HFFc6 (cell line): ENCODE measurements around the gene ARFGAP1. TPM values are rescaled to one million over a fixed set of nuclear protein-coding genes. Genes with fewer than 3 reads are reported as not detected.
A peak's percentile ranks its signal among the peaks of the same experiment; 100 is the strongest.

Experiments used
- DNase-seq: peaks from one replicate; pipeline ENCODE4 v3.0.0-alpha.2; 2018
- H3K27ac Mint-ChIP-seq: 2 replicates; pipeline ENCODE4 v1.8.0; 2020; ENCODE audit warnings: mild to moderate bottlenecking, mixed read lengths
- H3K27me3 Mint-ChIP-seq: 2 replicates; pipeline ENCODE4 v1.8.0; 2021; ENCODE audit warnings: mild to moderate bottlenecking, moderate library complexity, mixed read lengths; ENCODE audit not compliant: insufficient read depth
- H3K36me3 Mint-ChIP-seq: 2 replicates; pipeline ENCODE4 v1.8.0; 2021; ENCODE audit warnings: low read depth, mixed read lengths
- H3K4me1 Mint-ChIP-seq: 2 replicates; pipeline ENCODE4 v1.8.0; 2020; ENCODE audit warnings: low read depth, mixed read lengths
- H3K4me3 Mint-ChIP-seq: 2 replicates; pipeline ENCODE4 v1.8.0; 2020; ENCODE audit warnings: mild to moderate bottlenecking, moderate library complexity, mixed read lengths
- H3K9me3 Mint-ChIP-seq: 2 replicates; pipeline ENCODE4 v1.8.0; 2020; ENCODE audit warnings: mild to moderate bottlenecking, mixed read lengths
- total RNA-seq, 6 experiments: library from RNA; stranded (reverse); fragmentation: NEBNext Ultra II Directional; extraction: Animal tissue kit (Norgen Biotek cat#: 25700); gene quantifications; 2 replicates in 1 of 6; 3 replicates in 5 of 6; pipeline ENCODE4 v1.2.3, GENCODE V29; 2021
- TF ChIP-seq, protein P1 (sequence below): fragments of 200-600 bp; sonication (generic); IDR thresholded peaks from 2 replicates; pipeline ENCODE4 v1.5.0; 2021; ENCODE audit warnings: antibody characterized with exemption, mild to moderate bottlenecking

The ARFGAP1 gene
- total RNA-seq, 6 experiments from 2014 or later = 106 to 123 (median 112) TPM

DNA sequence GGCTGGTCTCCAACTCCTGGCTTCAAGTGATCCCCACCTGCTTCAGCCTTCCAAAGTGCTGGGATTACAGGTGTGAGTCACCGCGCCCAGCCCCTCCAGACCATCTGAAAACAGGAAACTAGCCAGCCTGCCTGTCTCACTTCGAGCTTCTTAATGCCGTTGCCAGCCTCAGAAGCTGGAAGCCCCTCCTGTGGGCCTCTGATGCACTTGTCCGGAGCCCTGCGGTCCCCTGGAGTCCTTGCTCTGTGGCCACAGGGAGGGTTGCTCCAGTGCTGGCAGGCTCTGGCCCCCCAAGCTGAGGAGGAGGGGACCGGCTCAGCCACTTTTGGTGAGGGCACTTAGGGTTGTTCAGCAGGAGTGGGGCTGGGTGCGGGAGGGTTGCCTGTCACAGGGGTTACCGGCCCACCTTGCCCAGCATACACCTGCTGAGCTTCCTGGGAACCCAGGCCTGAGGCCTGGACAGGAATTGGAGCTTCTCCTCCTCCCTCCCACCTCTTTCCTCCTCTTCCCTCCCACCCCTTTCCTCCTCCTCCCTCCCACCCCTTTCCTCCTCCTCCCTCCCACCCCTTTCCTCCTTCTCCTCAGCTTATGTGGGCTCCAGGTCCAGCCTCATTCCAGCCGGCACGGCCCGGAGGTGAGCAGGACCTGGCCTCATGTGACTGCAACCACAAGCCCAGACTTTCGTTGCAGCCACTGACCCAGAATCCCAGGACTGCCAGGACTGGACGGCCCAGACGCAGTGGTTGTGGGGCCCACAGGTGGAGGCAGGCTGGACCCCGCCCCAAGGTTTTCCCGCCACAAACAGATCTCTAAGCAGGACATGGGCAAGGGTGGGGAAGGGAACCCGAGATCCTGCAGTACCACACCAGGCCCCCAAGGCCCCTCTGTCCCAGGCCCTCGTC is 46.3 kb upstream of the ARFGAP1 start:
- no peaks in the 10 kb centered on the region for H3K36me3 Mint-ChIP-seq
- H3K27ac Mint-ChIP-seq = no peak overlapping the region
- peaks cover 8% of the 10 kb centered on the region for H3K27me3 Mint-ChIP-seq
- H3K4me3 Mint-ChIP-seq = no peak overlapping the region
- TF ChIP-seq, protein P1, sequence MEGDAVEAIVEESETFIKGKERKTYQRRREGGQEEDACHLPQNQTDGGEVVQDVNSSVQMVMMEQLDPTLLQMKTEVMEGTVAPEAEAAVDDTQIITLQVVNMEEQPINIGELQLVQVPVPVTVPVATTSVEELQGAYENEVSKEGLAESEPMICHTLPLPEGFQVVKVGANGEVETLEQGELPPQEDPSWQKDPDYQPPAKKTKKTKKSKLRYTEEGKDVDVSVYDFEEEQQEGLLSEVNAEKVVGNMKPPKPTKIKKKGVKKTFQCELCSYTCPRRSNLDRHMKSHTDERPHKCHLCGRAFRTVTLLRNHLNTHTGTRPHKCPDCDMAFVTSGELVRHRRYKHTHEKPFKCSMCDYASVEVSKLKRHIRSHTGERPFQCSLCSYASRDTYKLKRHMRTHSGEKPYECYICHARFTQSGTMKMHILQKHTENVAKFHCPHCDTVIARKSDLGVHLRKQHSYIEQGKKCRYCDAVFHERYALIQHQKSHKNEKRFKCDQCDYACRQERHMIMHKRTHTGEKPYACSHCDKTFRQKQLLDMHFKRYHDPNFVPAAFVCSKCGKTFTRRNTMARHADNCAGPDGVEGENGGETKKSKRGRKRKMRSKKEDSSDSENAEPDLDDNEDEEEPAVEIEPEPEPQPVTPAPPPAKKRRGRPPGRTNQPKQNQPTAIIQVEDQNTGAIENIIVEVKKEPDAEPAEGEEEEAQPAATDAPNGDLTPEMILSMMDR = no peak
- peaks cover 25% of the 10 kb centered on the region for H3K4me1 Mint-ChIP-seq
- no peaks in the 10 kb centered on the region for H3K9me3 Mint-ChIP-seq
- DNase-seq = no peak

DNA sequence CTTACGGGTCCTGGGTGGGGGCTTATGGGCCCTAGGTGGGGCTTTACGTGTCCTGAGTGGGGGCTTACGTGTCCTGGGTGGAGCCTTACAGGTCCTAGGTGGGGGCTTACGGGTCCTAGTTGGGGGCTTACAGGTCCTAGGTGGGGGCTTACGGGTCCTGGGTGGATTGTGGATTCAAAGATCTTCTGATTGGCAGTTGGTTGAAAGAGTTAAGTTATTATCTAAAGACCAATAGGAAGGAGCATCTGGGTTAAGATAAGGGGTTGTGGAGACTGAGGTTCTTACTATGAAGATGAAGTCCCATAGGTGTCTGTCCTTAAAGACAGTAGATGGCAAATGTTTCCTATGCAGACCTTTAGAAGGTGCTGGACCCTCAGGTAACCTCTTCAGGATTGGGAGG is 45.4 kb upstream of the ARFGAP1 start:
- no peak for DNase-seq
- peaks cover 7% of the 10 kb centered on the region for H3K27me3 Mint-ChIP-seq

DNA sequence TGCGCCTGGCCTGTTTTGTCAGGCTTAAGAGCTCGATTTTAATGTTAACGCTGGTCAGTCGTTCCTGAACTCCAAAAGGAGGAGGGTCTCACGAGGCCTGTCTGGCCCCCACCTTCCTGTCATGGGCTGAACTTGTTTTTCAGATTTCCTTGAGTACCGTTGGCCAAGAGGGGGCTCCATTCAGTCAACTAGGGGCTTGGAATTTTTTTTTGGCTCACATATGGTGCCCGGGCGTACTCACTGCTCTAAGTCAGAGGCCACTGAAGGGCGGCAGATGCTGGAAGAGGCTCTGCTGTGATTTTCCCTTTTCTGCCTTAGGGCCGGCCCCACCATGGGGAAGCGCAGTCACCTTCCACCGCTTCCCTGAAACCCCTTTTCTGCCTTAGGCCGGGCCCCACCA is 43.8 kb upstream of the ARFGAP1 start:
- TF ChIP-seq, protein P1 = no peak; the same call in 1 of the 2 replicates
- Mint-ChIP-seq H3K27me3 (peaks cover 7% of the 10 kb centered on the region), H3K9me3 (no peaks in the 10 kb centered on the region), H3K36me3 (no peaks in the 10 kb centered on the region), H3K4me1 (peaks cover 45% of the 10 kb centered on the region), H3K27ac (no peak overlapping the region), H3K4me3 (no peak overlapping the region)
- no peak for DNase-seq

More for the DNA sequence above, 45.4 kb upstream of the ARFGAP1 start:
- TF ChIP-seq, protein P1 = no peak
- Mint-ChIP-seq H3K4me3 (no peak overlapping the region), H3K9me3 (no peaks in the 10 kb centered on the region), H3K4me1 (peaks cover 35% of the 10 kb centered on the region), H3K27ac (no peak overlapping the region), H3K36me3 (no peaks in the 10 kb centered on the region)

DNA sequence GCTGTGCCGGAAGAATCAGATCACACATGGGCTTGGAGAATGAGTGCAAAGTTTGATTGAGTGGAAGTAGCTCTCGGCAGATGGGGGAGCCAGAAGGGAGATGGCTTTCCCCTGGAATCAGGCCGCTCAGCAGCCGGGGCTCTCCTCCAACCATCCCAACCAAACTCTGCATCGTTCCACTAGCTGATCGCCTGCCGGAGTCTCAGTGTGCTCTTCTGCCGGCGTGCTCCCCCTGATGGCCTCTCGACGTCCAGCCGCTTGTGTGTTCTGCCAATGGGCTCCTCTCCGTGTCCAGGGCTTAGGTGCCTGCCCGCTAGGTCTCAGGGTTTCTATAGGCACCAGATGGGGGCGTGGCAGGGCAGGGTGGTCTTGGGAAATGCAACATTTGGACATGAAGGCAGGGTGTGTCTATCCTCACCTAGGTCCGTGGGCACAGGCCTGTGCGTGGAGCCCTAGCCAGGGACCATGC is 41.8 kb upstream of the ARFGAP1 start:
- H3K4me1 Mint-ChIP-seq = peaks cover 35% of the 10 kb centered on the region
- peak; percentile 53 for DNase-seq
- no peaks in the 10 kb centered on the region for H3K9me3 Mint-ChIP-seq
- H3K27me3 Mint-ChIP-seq = peaks cover 7% of the 10 kb centered on the region
- H3K27ac Mint-ChIP-seq = peak overlapping the region; percentile 39; the same call in 1 of the 2 replicates
- no peaks in the 10 kb centered on the region for H3K36me3 Mint-ChIP-seq
- no peak overlapping the region; the same call in 1 of the 2 replicates for H3K4me3 Mint-ChIP-seq
- TF ChIP-seq, protein P1 = peak; percentile 70

DNA sequence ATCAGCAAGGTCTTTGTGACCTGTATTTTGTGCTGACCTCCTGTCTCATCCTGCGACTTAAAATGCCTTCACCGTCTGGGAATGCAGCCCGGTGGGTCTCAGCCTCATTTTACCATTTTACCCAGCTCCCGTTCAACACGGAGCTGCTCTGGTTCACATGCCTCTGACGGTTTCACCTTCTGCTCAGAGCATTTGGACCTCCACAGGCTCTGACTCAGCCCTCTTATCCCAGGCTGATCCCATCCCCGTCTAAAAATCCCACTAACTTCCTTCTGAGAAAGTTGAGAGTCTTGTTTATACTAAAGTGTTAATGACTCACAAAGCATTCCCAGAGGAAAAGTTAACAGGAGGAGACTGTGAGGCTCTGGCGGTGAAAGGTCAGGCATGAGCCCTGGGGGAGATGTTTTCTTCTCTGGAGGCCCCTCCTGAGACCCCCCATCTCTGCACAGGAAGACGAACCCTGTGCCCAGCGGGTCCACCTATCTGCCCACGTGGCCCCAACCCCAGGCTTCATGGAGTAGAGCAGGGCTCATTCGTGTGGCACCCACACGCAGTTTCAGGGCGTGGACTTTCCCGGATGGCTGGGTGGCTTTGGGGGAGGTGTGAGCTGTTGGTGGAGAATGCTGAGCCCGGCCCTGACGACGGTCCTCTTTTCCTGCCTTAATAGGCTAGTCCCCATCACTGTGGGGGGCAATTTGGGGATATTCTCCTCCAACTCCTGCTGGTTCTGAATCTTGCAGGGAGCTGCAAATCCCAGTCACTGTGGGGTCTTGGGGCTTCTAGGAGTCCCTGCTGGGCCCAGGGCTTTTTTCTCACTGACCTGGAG is 40.2 kb upstream of the ARFGAP1 start:
- Mint-ChIP-seq H3K36me3 (no peaks in the 10 kb centered on the region), H3K9me3 (no peaks in the 10 kb centered on the region), H3K27me3 (peaks cover 5% of the 10 kb centered on the region), H3K4me3 (peak overlapping the region; percentile 83), H3K27ac (peak overlapping the region; percentile 91), H3K4me1 (peaks cover 35% of the 10 kb centered on the region)
- peak; percentile 89 for DNase-seq
- TF ChIP-seq, protein P1 = no peak
